ENCODE results near the gene IFNA7.
"Not testable (repeated sequence)": the region's sequence is repeated elsewhere in the genome, so short reads cannot be mapped to it uniquely, and the experiment has no call there.

Gene IFNA7

DNA sequence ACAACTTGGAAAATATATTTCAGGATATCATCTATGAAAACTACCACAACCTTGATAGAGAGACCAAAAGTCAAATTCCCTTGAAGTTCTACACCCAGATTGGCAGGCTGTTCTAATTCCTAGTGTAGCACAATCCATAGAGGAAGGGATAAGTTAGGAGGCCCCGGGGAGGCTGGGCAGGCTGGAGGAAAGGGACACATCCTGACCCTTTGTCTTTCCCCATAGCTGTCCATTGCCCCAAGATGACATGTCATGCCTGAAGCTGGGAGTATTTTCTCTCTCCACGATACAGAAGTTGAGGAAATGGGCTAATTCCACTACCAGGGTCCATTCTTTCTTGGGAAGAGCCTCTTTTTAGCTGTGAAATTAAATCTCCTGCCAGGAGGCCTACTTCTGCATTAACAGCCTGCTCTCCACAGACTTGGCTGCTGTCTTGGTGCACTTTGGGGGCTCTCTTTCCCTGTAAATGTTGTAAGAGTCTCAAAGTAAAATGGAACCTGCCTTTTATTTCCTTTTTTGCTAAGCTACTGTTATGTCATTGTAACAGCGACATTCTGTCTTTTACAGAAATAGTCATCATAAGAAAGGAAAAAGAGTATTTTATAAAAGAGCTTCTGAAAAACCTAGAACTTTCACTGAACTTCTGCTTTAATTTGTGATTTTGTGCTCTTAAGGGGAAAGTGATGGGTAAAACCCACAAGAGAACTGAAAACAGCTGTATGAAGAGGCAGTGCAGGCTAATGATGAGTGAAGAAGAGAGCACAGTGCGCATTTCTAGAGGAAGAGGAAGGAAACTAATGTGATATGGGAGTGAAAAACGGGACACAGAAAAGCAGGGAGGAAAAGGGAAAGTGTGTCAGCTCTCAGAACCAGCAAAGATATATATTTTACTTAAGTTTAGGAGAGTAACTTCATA lies 11.7 kb upstream of the IFNA7 start:
- peak; percentile 61; the same call in 2 of the 3 replicates for ATAC-seq

DNA sequence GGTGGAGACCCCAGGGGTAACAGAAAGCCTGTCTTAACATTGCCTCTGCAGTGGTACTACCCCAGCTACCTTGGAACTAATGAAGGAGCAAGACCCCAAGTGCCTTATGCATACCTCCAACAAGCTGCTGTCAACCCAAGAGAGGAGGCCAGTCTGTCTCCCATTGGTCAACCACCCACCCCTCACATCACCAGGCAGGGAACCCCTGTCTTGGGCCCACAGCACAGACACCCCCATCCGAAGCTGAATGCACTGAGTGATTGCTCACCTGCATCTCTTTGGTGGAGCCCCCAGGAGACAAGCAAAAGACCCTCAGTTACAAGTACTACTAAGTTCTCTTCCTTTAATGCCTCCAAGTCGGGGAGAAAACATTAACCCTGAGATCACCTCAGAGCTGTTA lies 10.2 kb upstream of the IFNA7 start:
- ATAC-seq: not testable (repeated sequence)

DNA sequence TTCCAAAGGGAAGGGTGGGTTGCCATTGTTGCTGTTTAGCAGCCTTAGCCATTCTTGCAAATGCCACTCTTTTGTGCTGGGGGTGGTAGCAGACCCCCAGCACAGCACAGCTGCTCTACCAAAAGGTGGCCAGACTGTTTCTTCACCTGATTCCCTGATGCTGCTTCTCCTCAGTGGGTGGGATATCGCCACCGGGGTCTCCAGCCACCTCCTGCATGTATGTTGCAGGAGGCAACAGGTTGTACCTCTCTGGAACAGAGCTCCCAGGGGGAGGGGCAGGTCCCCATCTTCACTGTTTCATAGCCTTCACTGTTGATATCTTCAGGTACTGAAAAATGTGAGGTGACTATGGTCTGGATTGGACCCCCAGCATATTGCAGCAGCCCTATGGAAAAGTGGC lies 8.8 kb upstream of the IFNA7 start:
- not testable (repeated sequence) for ATAC-seq

DNA sequence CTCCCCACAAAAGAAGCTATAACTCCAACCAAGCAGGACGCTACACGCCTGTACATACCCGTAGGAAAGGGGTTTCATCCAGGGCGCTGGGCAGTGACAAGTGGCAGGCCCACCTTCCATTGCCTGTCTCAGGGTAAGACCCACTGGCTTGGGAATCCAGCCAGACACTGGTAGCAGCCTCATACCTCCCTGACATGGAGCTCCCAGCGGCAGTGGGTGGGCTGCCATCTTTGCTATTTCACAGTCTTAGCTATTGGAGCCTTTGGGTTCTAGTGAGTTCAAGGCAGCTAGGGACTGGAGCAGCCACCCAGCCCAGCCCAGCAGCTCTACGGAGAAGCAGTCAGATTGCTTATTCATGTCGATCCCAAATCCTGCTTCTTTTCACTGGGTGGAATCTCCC lies 8.3 kb upstream of the IFNA7 start:
- TF ChIP-seq, protein P1, sequence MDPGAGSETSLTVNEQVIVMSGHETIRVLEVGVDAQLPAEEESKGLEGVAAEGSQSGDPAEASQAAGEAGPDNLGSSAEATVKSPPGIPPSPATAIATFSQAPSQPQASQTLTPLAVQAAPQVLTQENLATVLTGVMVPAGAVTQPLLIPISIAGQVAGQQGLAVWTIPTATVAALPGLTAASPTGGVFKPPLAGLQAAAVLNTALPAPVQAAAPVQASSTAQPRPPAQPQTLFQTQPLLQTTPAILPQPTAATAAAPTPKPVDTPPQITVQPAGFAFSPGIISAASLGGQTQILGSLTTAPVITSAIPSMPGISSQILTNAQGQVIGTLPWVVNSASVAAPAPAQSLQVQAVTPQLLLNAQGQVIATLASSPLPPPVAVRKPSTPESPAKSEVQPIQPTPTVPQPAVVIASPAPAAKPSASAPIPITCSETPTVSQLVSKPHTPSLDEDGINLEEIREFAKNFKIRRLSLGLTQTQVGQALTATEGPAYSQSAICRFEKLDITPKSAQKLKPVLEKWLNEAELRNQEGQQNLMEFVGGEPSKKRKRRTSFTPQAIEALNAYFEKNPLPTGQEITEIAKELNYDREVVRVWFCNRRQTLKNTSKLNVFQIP (CRISPR knock-in tag; IDR thresholded peaks at IDR 0.05; ENCODE audit: borderline replicate concordance, low read depth): no peak
- TF ChIP-seq, protein P2, sequence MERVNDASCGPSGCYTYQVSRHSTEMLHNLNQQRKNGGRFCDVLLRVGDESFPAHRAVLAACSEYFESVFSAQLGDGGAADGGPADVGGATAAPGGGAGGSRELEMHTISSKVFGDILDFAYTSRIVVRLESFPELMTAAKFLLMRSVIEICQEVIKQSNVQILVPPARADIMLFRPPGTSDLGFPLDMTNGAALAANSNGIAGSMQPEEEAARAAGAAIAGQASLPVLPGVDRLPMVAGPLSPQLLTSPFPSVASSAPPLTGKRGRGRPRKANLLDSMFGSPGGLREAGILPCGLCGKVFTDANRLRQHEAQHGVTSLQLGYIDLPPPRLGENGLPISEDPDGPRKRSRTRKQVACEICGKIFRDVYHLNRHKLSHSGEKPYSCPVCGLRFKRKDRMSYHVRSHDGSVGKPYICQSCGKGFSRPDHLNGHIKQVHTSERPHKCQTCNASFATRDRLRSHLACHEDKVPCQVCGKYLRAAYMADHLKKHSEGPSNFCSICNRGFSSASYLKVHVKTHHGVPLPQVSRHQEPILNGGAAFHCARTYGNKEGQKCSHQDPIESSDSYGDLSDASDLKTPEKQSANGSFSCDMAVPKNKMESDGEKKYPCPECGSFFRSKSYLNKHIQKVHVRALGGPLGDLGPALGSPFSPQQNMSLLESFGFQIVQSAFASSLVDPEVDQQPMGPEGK (CRISPR knock-in tag; IDR thresholded peaks at IDR 0.05; ENCODE audit: borderline replicate concordance): no peak
- TF ChIP-seq ZNF8 (CRISPR knock-in tag; IDR thresholded peaks at IDR 0.05) (no peak), TOX (CRISPR knock-in tag; IDR thresholded peaks at IDR 0.05; ENCODE audit: borderline replicate concordance) (no peak), TCF4 (CRISPR knock-in tag; IDR thresholded peaks at IDR 0.05; ENCODE audit: borderline replicate concordance) (no peak), RARB (CRISPR knock-in tag; IDR thresholded peaks at IDR 0.05) (no peak), GLIS3 (CRISPR knock-in tag; IDR thresholded peaks at IDR 0.05) (no peak), ZNF565 (CRISPR knock-in tag; conservative IDR thresholded peaks at IDR 0.05; ENCODE audit: low read depth) (no peak), ZFP30 (CRISPR knock-in tag; IDR thresholded peaks at IDR 0.05) (no peak), ARNTL (CRISPR knock-in tag; IDR thresholded peaks at IDR 0.05; ENCODE audit: borderline replicate concordance, low read depth) (no peak), CSDC2 (CRISPR knock-in tag; IDR thresholded peaks at IDR 0.05) (no peak), PPARA (CRISPR knock-in tag; IDR thresholded peaks at IDR 0.05; ENCODE audit: borderline replicate concordance) (no peak), OSR1 (CRISPR knock-in tag; IDR thresholded peaks at IDR 0.05) (no peak), BACH2 (CRISPR knock-in tag; IDR thresholded peaks at IDR 0.05; ENCODE audit: borderline replicate concordance) (no peak), ZFP3 (CRISPR knock-in tag; IDR thresholded peaks at IDR 0.05) (no peak), ISL1 (CRISPR knock-in tag; IDR thresholded peaks at IDR 0.05) (no peak), ZNF70 (CRISPR knock-in tag; IDR thresholded peaks at IDR 0.05) (no peak)
- TF ChIP-seq, protein P3, sequence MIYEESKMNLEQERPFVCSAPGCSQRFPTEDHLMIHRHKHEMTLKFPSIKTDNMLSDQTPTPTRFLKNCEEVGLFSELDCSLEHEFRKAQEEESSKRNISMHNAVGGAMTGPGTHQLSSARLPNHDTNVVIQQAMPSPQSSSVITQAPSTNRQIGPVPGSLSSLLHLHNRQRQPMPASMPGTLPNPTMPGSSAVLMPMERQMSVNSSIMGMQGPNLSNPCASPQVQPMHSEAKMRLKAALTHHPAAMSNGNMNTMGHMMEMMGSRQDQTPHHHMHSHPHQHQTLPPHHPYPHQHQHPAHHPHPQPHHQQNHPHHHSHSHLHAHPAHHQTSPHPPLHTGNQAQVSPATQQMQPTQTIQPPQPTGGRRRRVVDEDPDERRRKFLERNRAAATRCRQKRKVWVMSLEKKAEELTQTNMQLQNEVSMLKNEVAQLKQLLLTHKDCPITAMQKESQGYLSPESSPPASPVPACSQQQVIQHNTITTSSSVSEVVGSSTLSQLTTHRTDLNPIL (CRISPR knock-in tag; IDR thresholded peaks at IDR 0.05; ENCODE audit: low read depth): no peak
- TF ChIP-seq, protein P4, sequence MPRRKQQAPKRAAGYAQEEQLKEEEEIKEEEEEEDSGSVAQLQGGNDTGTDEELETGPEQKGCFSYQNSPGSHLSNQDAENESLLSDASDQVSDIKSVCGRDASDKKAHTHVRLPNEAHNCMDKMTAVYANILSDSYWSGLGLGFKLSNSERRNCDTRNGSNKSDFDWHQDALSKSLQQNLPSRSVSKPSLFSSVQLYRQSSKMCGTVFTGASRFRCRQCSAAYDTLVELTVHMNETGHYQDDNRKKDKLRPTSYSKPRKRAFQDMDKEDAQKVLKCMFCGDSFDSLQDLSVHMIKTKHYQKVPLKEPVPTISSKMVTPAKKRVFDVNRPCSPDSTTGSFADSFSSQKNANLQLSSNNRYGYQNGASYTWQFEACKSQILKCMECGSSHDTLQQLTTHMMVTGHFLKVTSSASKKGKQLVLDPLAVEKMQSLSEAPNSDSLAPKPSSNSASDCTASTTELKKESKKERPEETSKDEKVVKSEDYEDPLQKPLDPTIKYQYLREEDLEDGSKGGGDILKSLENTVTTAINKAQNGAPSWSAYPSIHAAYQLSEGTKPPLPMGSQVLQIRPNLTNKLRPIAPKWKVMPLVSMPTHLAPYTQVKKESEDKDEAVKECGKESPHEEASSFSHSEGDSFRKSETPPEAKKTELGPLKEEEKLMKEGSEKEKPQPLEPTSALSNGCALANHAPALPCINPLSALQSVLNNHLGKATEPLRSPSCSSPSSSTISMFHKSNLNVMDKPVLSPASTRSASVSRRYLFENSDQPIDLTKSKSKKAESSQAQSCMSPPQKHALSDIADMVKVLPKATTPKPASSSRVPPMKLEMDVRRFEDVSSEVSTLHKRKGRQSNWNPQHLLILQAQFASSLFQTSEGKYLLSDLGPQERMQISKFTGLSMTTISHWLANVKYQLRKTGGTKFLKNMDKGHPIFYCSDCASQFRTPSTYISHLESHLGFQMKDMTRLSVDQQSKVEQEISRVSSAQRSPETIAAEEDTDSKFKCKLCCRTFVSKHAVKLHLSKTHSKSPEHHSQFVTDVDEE (CRISPR knock-in tag; IDR thresholded peaks at IDR 0.05): no peak
- TF ChIP-seq, protein P5, sequence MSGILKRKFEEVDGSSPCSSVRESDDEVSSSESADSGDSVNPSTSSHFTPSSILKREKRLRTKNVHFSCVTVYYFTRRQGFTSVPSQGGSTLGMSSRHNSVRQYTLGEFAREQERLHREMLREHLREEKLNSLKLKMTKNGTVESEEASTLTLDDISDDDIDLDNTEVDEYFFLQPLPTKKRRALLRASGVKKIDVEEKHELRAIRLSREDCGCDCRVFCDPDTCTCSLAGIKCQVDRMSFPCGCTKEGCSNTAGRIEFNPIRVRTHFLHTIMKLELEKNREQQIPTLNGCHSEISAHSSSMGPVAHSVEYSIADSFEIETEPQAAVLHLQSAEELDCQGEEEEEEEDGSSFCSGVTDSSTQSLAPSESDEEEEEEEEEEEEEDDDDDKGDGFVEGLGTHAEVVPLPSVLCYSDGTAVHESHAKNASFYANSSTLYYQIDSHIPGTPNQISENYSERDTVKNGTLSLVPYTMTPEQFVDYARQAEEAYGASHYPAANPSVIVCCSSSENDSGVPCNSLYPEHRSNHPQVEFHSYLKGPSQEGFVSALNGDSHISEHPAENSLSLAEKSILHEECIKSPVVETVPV (CRISPR knock-in tag; IDR thresholded peaks at IDR 0.05): no peak
- no peak for ATAC-seq

DNA sequence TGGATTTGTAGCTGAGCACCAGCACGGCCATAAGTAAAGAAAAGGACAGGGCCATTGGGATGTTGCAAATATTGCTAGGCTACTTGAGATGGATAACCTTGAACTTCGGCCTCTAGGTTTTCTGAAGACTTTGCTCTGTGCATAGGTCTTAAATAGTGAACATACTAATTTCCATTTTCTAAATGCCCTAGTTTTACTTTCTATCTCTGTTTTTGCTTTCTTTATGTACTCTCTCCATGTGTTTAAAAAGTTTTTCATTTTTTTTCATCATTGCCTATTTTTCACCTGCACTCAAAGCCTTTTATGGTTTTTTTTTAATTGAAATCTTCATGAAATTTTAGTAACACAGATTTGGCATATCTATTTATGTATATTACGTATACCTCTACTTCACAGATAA lies 5.0 kb upstream of the IFNA7 start, which contains the start of gene IFNA10:
IFNA10 (minus strand) TSS at position 101 of the 400 bp plus-strand sequence; CDS start at position 55, 46 bp downstream.
- not testable (repeated sequence) for ATAC-seq

Data from SK-N-SH treated with all-trans-retinoic acid at 6 μM for 48 hours (cell line).